ENCODE data around the gene STT3B.

- TF ChIP-seq CTCF (optimal IDR thresholded peaks at IDR 0.05 in 1 of 3, IDR thresholded peaks at IDR 0.05 in 1 of 3, conservative IDR thresholded peaks at IDR 0.05 in 1 of 3; ENCODE audit: extremely low read depth in 1 of 3, insufficient read depth in 2 of 3, low read length in 3 of 3) (no peak), EZH2 (IDR thresholded peaks at IDR 0.05; ENCODE audit: low read length) (no peak)
Observed at GRCh38 chr3:31680072-31680870, 147.5 kb downstream of the STT3B start.

Data from keratinocyte (primary cell).